Panc1 (cell line): Measurements from ENCODE around the gene LENEP. TPM values are rescaled to one million over a fixed set of nuclear protein-coding genes. Genes with fewer than 3 reads are reported as not detected.
"Not testable (repeated sequence)": the region's sequence is repeated elsewhere in the genome, so short reads cannot be mapped to it uniquely, and the experiment has no call there.

Source experiments
- ATAC-seq: fragments of 200-7000 bp; cut with Tn5 transposase; 2 replicates; pipeline ENCODE4 v1.9.1; 2020; ENCODE audit warnings: mild to moderate bottlenecking, moderate library complexity
- BruUV-seq: library from RNA; stranded (reverse); fragments of 400-500 nt; replicated peaks from 2 replicates; lab custom pipeline; 2021; lab: Mats Ljungman, UMichigan
- CTCF ChIA-PET: fragments of 300-600 bp; sonication (Branson Sonifier 250); formaldehyde crosslinking; loops from one replicate; lab custom pipeline; 2022; ENCODE audit warnings: antibody characterized with exemption; lab: Charles Lee
- POLR2A ChIA-PET: fragments of 300-600 bp; sonication (Branson Sonifier 250); formaldehyde crosslinking; loops from one replicate; lab custom pipeline; 2022; ENCODE audit warnings: antibody characterized with exemption; lab: Charles Lee
- DNase-seq: peaks from one replicate; pipeline ENCODE4 v3.0.0-alpha.2; 2010; ENCODE audit warnings: low read depth, low spot score
- H3K27ac ChIP-seq: 2 replicates; pipeline ENCODE4 v1.5.1; 2011; ENCODE audit warnings: mild to moderate bottlenecking, low read length, inconsistent platforms
- H3K27me3 ChIP-seq: fragments of 200-500 bp; sonication (Bioruptor generic); 2 replicates; pipeline ENCODE4 v1.6.0; 2014; ENCODE audit warnings: low read length, inconsistent platforms; ENCODE audit not compliant: control insufficient read depth, insufficient read depth
- H3K36me3 ChIP-seq: fragments of 200-500 bp; sonication (Bioruptor generic); 2 replicates; pipeline ENCODE4 v1.5.1; 2014; ENCODE audit warnings: inconsistent platforms, mild to moderate bottlenecking, low read length, moderate library complexity; ENCODE audit not compliant: control insufficient read depth, insufficient read depth
- H3K4me1 ChIP-seq: 2 replicates; pipeline ENCODE4 v1.5.1; 2011; ENCODE audit warnings: inconsistent platforms, mild to moderate bottlenecking, low read length, moderate library complexity; ENCODE audit not compliant: control insufficient read depth, insufficient read depth
- H3K4me3 ChIP-seq, 2 experiments: 2 replicates each; pipeline ENCODE4 v1.5.1; 2011 to 2012; ENCODE audit warnings: low read depth in 2 of 2, low read length in 2 of 2, mild to moderate bottlenecking in 2 of 2, inconsistent platforms in 1 of 2, moderate library complexity in 1 of 2
- H3K9me3 ChIP-seq: fragments of 200-500 bp; sonication (Bioruptor generic); 2 replicates; pipeline ENCODE4 v1.5.1; 2014; ENCODE audit warnings: low read depth, mild to moderate bottlenecking, inconsistent platforms, low read length, moderate library complexity; ENCODE audit not compliant: control insufficient read depth, insufficient read depth
- CTCF ChIP-seq: fragments of 450-650 bp; IDR thresholded peaks from 2 replicates; pipeline ENCODE4 v1.5.1; 2017; ENCODE audit warnings: mild to moderate bottlenecking
- POLR2AphosphoS5 ChIP-seq: IDR thresholded peaks from 2 replicates; pipeline ENCODE4 v1.6.1; 2012; ENCODE audit warnings: mild to moderate bottlenecking, low read depth, low read length, moderate library complexity
- REST ChIP-seq, 2 experiments: IDR thresholded peaks; 2 replicates each; pipeline ENCODE4 v1.6.1; 2011 to 2012; ENCODE audit warnings: low read depth in 2 of 2, control low read depth in 1 of 2, low read length in 1 of 2, mild to moderate bottlenecking in 1 of 2, moderate library complexity in 1 of 2; ENCODE audit not compliant: insufficient read depth in 1 of 2
- SIN3A ChIP-seq: IDR thresholded peaks from 2 replicates; pipeline ENCODE4 v1.6.1; 2012; ENCODE audit warnings: low read depth, mild to moderate bottlenecking, low read length, moderate library complexity, borderline replicate concordance; ENCODE audit not compliant: insufficient read depth
- TCF7L2 ChIP-seq: IDR thresholded peaks from 2 replicates; pipeline ENCODE4 v1.6.1; 2011; ENCODE audit warnings: mild to moderate bottlenecking, low read depth, low read length, inconsistent platforms
- in situ Hi-C: cut with HindIII; loops from 2 replicates; pipeline ENCODE4 v1.10.0; 2016; ENCODE audit warnings: low sequenced_read_pairs, low pct_unique_long_range_greater_than_20kb
- intact Hi-C: fragments of 100-400 bp; cut with micrococcal nuclease; formaldehyde crosslinking; loops from one replicate; pipeline ENCODE4 v1.10.0; 2022; ENCODE audit not compliant: unreplicated experiment
- total RNA-seq: library from RNA; stranded (reverse); gene quantifications from one replicate; pipeline ENCODE4 v1.2.1, GENCODE V29; 2021; ENCODE audit not compliant: unreplicated experiment

The LENEP gene
- total RNA-seq, 1 experiment from 2014 or later, result 0.67 TPM

- DNase-seq, H3K9me3 ChIP-seq, H3K36me3 ChIP-seq, ATAC-seq, H3K27ac ChIP-seq, H3K4me3 ChIP-seq, intact Hi-C loops, BruUV-seq, in situ Hi-C loops, H3K27me3 ChIP-seq: not testable (repeated sequence)
- CTCF ChIA-PET, result interaction anchor here (0.6 to 1.0 kb wide), 7 partner anchors 10 to 75 kb away, joined by 3 to 17 read pairs (median 7); no protein-coding TSS in a partner anchor
- peak; percentile 81 for TF ChIP-seq CTCF
- H3K4me1 ChIP-seq, result peaks cover 16% of the 10 kb centered on the region
- POLR2A ChIA-PET, result interaction anchor here (0.9 kb wide), 1 partner anchor 25 kb away, joined by 15 read pairs; the partner anchor contains the start of gene SHC1
Measured at GRCh38 chr1:154995301-154995983, 2.1 kb downstream of the LENEP start.

GRCh38 chr1:154996966-154997701, 3.7 kb downstream of the LENEP start:
- ATAC-seq (no peak), DNase-seq (no peak)
- H3K36me3 ChIP-seq, result no peaks in the 10 kb centered on the region; the same call in 1 of the 2 replicates
- ChIA-PET POLR2A (no interaction called here), CTCF (interaction anchor here (0.6 to 1.0 kb wide), 2 partner anchors 10 to 23 kb away, joined by 8 to 17 read pairs; no protein-coding TSS in a partner anchor)
- no peak overlapping the region for H3K27ac ChIP-seq
- H3K4me3 ChIP-seq, result no peak overlapping the region
- TF ChIP-seq CTCF, result no peak
- TF ChIP-seq TCF7L2, result no peak
- TF ChIP-seq POLR2AphosphoS5, result no peak
- no peak for TF ChIP-seq SIN3A
- no peak for TF ChIP-seq REST (IDR thresholded peaks at IDR 0.05; ENCODE audit: insufficient read depth in 1 of 2, low read depth in 2 of 2, low read length in 1 of 2)
- peaks cover 16% of the 10 kb centered on the region for H3K4me1 ChIP-seq
- intact Hi-C loops, result no loop called here
- H3K27me3 ChIP-seq, result no peaks in the 10 kb centered on the region
- no TSS peak for BruUV-seq
- in situ Hi-C loops, result no loop called here
- no peaks in the 10 kb centered on the region for H3K9me3 ChIP-seq
